Sigmoid colon (tissue), 4 donors: ENCODE measurements around the gene MNAT1.

Experiments used
- CTCF ChIP-seq, 4 experiments: fragments of 450-650 bp in 3 of 4; fragments of 200-600 bp in 1 of 4; IDR thresholded peaks; one replicate each; pipeline ENCODE4 v1.5.1; 2016 to 2019; ENCODE audit warnings: antibody characterized with exemption in 4 of 4, mild to moderate bottlenecking in 3 of 4, moderate library complexity in 2 of 4
- EP300 ChIP-seq, 4 donors: sonication (generic); formaldehyde crosslinking; IDR thresholded peaks; one replicate each; pipeline ENCODE4 v1.6.1; 2017; ENCODE audit warnings: antibody characterized with exemption in 4 of 4
- POLR2A ChIP-seq, 2 donors: fragments of 450-650 bp; IDR thresholded peaks; one replicate each; pipeline ENCODE4 v1.6.1; 2016; ENCODE audit warnings: antibody characterized with exemption in 2 of 2, mild to moderate bottlenecking in 2 of 2, moderate library complexity in 2 of 2

GRCh38 chr14:60931218-60931617, 196.7 kb downstream of the MNAT1 start:
- TF ChIP-seq POLR2A (IDR thresholded peaks at IDR 0.05) (no peak), EP300 (IDR thresholded peaks at IDR 0.05) (no peak), CTCF (IDR thresholded peaks at IDR 0.05) (no peak)
